Ammon's horn (tissue), 1 donor: ENCODE measurements around the gene C1QTNF9.
"Not testable (repeated sequence)": the region's sequence is repeated elsewhere in the genome, so short reads cannot be mapped to it uniquely, and the experiment has no call there.

Experiments used
- DNase-seq: peaks from one replicate; pipeline ENCODE4 v3.0.0-alpha.2; 2016; ENCODE audit warnings: low spot score

Gene C1QTNF9

GRCh38 chr13:24362435-24362952 is 53.1 kb downstream of the C1QTNF9 start:
- no peak for DNase-seq

GRCh38 chr13:24365191-24365590 is 55.8 kb downstream of the C1QTNF9 start:
- no peak for DNase-seq

GRCh38 chr13:24366315-24366714 is 56.9 kb downstream of the C1QTNF9 start:
- DNase-seq, result not testable (repeated sequence)

GRCh38 chr13:24371273-24371672 is 61.9 kb downstream of the C1QTNF9 start:
- DNase-seq, result not testable (repeated sequence)
